A204.1 (cell line): ENCODE results near the gene BSCL2.
"Not testable (repeated sequence)": the region's sequence is repeated elsewhere in the genome, so short reads cannot be mapped to it uniquely, and the experiment has no call there.

Experiments
- FAIRE-seq: peaks from 2 replicates; lab custom pipeline; 2012; peaks lifted over from hg19 to GRCh38; lab: Jason Lieb, UNC

Gene BSCL2

DNA sequence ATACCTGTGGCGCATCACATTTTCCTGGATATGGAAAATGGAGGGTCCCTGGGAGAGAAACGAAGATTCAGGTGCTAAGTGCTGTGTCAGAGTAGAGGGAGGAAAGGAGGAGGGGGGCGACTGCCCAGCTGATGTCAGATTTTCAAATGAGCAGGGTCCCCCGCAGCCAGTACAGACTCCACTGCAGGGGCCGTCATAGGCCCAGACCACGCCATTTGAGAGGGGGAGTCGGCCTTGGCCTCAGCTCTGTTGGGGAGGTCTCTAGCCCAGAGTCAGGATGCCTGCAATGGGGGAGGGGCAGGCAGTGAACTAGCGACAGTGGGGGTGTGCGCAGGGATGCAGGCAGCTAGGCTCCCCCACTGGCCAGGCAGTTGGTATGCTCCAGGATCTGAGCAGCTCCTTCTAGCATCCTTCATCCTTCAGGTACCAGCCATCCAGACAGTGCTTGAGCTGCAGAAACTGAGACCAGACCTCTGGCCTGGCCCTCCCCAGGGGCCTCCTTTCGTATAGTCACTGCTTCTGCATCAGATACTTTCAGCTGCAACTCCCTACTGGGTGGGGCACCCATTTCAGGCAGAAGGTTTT lies at the start of gene BSCL2, which contains the start of gene GNG3:
TSS of gene BSCL2 (minus strand) at position 148 of the 585 bp plus-strand sequence. CDS start 229 bp downstream, outside the sequence.
TSS of gene GNG3 (plus strand) at position 400 of the 585 bp plus-strand sequence. CDS start 620 bp downstream, outside the sequence.
- no peak for FAIRE-seq

GRCh38 chr11:62755086-62755615 lies 47.9 kb upstream of the BSCL2 start:
- FAIRE-seq = no peak

GRCh38 chr11:62753736-62754603 lies 46.7 kb upstream of the BSCL2 start, which contains the start of gene ZBTB3:
Gene ZBTB3 (minus strand): TSS chr11:62754160. CDS start chr11:62753664, 496 bp downstream.
- peak; percentile 97 for FAIRE-seq

- FAIRE-seq = no peak
These were observed 45.9 kb upstream of the BSCL2 start for GRCh38 chr11:62752994-62753735.

- FAIRE-seq = no peak
These were observed 45.1 kb upstream of the BSCL2 start for GRCh38 chr11:62752177-62752785.

- not testable (repeated sequence) for FAIRE-seq
These were observed 42.7 kb upstream of the BSCL2 start for GRCh38 chr11:62749931-62750330.

- FAIRE-seq = no peak
These were observed 40.4 kb upstream of the BSCL2 start for GRCh38 chr11:62747475-62748160.

DNA sequence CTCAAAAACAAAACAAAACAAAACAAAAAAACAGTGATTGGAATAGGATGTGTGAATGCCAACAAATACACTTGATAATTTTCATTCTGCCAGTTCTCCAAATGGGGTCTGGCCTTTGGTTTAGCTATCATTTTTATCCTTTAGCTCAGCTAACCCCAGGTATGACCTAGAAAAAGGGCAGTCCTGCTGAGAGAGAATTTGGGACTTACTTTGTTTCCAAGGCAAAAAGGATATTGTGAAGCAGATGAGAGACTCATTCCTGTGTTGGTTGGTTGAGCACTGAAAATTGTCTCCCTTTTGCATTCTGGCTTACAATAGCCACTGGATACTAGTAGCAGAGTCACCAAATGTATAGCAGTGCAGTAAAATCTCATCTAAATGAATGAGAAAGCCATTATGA lies 30.0 kb upstream of the BSCL2 start:
- no peak for FAIRE-seq

GRCh38 chr11:62732830-62733229 lies 25.6 kb upstream of the BSCL2 start:
- peak; percentile 61 for FAIRE-seq

DNA sequence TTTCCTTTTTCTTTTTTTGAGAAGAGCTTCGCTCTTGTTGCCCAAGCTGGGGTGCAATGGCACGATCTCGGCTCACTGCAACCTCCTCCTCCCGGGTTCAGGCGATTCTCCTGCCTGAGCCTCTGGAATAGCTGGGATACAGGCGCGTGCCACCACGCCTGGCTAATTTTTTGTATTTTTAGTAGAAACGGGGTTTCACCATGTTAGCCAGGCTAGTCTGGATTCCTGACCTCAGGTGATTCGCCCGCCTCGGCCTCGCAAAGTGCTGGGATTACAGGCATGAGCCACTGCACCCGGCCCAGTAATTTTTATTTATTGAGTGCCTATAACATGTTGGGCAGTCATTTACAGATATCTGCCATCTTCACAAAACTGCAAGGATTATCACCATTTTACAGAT lies 22.9 kb upstream of the BSCL2 start:
- FAIRE-seq = not testable (repeated sequence)

DNA sequence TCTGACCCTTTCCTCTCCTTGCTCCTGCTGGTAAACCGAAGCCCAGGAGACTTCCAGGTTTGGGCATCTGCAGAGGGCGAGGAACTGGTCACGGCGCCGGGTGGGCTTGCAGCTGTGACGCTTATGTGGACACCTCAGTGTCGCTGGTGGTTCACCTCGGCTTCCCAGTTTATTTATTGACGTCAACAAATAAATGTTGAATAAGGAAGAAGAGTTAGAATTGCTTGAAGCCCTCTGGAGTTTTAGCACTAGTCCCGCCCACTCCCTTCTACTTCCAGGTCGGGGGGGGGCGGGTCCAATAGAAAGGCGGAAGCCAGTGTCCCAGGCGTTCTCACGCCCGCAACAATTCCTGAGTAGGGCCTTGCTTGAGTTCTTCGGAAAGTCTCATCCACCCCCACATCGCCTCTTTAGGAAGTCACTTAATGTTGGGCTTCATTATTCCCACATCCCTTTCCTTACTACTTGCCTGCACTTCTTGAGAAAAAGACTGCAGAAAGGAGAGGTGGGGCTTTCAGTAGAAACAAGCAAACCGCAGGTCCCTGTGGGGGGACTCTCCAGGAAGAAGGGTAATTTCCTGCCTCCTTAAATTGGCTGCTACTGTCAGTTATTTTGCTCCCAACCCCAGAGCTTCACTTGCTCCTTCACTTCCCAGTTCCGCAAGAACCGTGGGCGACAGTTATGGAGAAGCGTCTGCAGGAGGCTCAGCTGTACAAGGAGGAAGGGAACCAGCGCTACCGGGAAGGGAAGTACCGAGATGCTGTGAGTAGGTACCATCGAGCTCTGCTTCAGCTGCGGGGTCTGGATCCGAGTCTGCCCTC lies 21.2 kb upstream of the BSCL2 start, which contains the start of gene TTC9C:
TSS of gene TTC9C (plus strand) at position 316 of the 818 bp plus-strand sequence. CDS start at position 679, 363 bp downstream.
- peak; percentile 27 for FAIRE-seq

GRCh38 chr11:62727872-62728170 lies 20.6 kb upstream of the BSCL2 start:
- FAIRE-seq = peak; percentile 97

- FAIRE-seq = peak; percentile 93
These were observed 20.1 kb upstream of the BSCL2 start, which contains the start of gene HNRNPUL2 for GRCh38 chr11:62727165-62727871. Gene HNRNPUL2 (minus strand): TSS chr11:62727457. CDS start chr11:62727156, 301 bp downstream.

GRCh38 chr11:62726915-62727164 lies 19.6 kb upstream of the BSCL2 start:
- FAIRE-seq = no peak

DNA sequence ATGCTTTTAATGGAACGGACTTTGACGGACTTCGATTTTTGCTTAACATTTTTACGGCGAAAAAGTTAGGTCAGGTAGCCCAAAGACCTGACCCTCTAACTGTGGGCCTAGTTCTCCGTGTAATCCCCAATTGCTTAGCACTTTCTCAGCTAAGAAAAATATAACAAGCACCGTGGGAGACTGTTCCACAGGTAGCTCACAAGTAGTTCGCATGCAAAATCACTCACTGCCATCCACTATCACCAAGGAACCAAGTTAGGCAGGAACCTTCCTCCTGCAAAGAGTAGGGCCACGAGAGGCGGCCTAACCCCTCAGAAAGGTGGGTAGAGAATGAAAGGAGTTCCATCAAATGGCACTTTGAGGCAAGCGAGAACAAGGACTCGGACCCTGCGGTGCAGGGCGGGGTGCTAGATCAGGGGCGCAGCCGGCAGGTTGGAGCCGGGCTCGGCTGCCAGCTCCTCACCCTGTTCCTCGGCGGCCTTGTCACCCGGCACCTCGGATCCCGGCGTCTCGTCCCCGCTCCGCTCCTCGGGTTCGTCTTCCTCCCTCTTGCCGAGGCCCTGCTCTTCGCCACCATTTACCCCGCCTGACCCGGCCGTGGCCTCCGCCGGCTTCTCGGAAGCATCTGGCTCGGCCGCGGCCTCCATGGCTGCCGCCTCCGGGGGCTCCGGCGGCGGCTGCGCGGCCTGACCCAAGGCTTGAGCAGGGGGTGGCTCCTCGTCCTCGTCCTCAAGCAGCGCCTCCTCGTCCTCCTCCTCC lies 19.1 kb upstream of the BSCL2 start:
- FAIRE-seq = no peak

DNA sequence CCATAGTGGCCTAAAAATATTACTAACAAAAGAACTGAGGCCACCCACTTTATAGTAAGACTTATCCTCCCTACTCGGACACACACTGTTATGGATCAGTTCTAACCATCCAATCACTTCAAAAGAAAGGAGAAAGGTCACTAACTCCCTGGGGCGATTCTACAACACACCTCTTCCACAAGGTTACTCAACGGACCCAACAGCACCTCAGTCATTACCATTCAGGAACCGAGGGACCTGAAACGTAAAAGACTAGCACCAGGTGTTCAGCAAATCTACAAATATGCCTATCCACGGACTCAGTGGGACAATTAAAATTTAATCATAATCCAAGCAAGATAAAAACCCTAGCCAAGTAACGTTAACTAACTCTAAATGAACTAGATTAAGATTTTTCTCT lies 18.4 kb upstream of the BSCL2 start:
- FAIRE-seq = no peak

- FAIRE-seq = no peak
These were observed 16.9 kb upstream of the BSCL2 start for GRCh38 chr11:62724171-62724570.

GRCh38 chr11:62721994-62722393 lies 14.8 kb upstream of the BSCL2 start:
- no peak for FAIRE-seq

DNA sequence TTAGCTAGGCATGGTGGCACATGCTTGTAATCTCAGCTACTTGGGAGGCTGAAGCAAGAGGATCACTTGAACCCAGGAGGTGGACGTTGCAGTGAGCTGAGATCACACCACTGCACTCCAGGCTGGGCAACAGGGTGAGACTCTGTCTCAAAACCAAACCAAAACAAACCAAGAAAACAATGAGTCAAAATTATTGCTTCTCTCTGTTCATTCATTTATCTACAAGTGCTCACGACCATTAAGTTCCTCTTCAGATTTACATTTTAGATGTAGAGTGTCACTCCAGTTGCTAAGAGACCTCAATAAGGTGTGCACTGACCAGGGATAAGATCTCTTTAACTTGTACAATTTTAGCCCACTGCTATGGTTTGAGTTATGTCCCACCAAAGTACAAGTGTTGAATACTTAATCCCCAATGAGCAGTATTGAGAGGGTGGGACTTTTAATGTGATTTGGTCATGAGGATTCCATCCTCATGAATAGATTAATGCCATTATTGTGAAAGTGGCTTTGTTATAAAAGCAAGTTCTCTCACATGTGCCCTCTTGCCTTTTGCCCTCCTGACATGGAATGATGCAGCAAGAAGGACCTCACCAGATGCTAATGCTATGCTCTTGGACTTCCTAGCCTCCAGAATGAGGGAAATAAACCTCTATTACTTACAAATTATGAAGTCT lies 12.2 kb upstream of the BSCL2 start:
- no peak for FAIRE-seq
